ENCODE data around the gene TMEM202.
"Not testable (repeated sequence)": the region's sequence is repeated elsewhere in the genome, so short reads cannot be mapped to it uniquely, and the experiment has no call there.

Gene TMEM202

GRCh38 chr15:72397796-72398588 lies at the start of gene TMEM202:
TMEM202 (plus strand) TSS chr15:72398305; CDS start chr15:72398327, 22 bp downstream.
- no peak for DNase-seq

GRCh38 chr15:72353266-72353665 lies 44.8 kb upstream of the TMEM202 start:
- no peak for DNase-seq

GRCh38 chr15:72354496-72354895 lies 43.6 kb upstream of the TMEM202 start:
- no peak for DNase-seq

GRCh38 chr15:72358121-72358520 lies 40.0 kb upstream of the TMEM202 start:
- no peak for DNase-seq

- DNase-seq, result no peak
These were observed 39.4 kb upstream of the TMEM202 start for GRCh38 chr15:72358650-72359171.

GRCh38 chr15:72361176-72361575 lies 36.9 kb upstream of the TMEM202 start:
- DNase-seq, result no peak

GRCh38 chr15:72365844-72366243 lies 32.3 kb upstream of the TMEM202 start:
- no peak for DNase-seq

GRCh38 chr15:72368325-72368724 lies 29.8 kb upstream of the TMEM202 start:
- DNase-seq, result no peak

GRCh38 chr15:72368899-72369298 lies 29.2 kb upstream of the TMEM202 start:
- no peak for DNase-seq

GRCh38 chr15:72369964-72370363 lies 28.1 kb upstream of the TMEM202 start:
- DNase-seq, result no peak

- no peak for DNase-seq
These were observed 25.7 kb upstream of the TMEM202 start for GRCh38 chr15:72372361-72372760.

- DNase-seq, result no peak
These were observed 22.6 kb upstream of the TMEM202 start for GRCh38 chr15:72375501-72375845.

GRCh38 chr15:72375846-72376581 lies 22.1 kb upstream of the TMEM202 start, which contains the start of gene HEXA:
HEXA (minus strand) TSS chr15:72376014; CDS start chr15:72375972, 42 bp downstream.
- DNase-seq, result peak; percentile 69

GRCh38 chr15:72377331-72377730 lies 20.8 kb upstream of the TMEM202 start:
- no peak for DNase-seq

GRCh38 chr15:72379106-72379505 lies 19.0 kb upstream of the TMEM202 start:
- DNase-seq, result not testable (repeated sequence)

GRCh38 chr15:72379856-72380430 lies 18.2 kb upstream of the TMEM202 start:
- no peak for DNase-seq

- no peak for DNase-seq
These were observed 17.4 kb upstream of the TMEM202 start for GRCh38 chr15:72380743-72381142.

GRCh38 chr15:72382146-72382545 lies 16.0 kb upstream of the TMEM202 start:
- no peak for DNase-seq

- no peak for DNase-seq
These were observed 10.4 kb upstream of the TMEM202 start for GRCh38 chr15:72387741-72388140.

GRCh38 chr15:72389231-72389630 lies 8.9 kb upstream of the TMEM202 start:
- no peak for DNase-seq

GRCh38 chr15:72396331-72396730 lies 1.8 kb upstream of the TMEM202 start:
- DNase-seq, result not testable (repeated sequence)

- DNase-seq, result no peak
These were observed 543 bp downstream of the TMEM202 start for GRCh38 chr15:72398648-72399047.

- no peak for DNase-seq
These were observed 4.6 kb downstream of the TMEM202 start for GRCh38 chr15:72402726-72403125.

- DNase-seq, result no peak
These were observed 6.3 kb downstream of the TMEM202 start for GRCh38 chr15:72404356-72404755.
